ENCODE measurements around the gene VAC14. TPM values are rescaled to one million over a fixed set of nuclear protein-coding genes. Genes with fewer than 3 reads are reported as not detected.

VAC14 gene
- total RNA-seq, 1 donor = 37.1 TPM

- no peak overlapping the region for H3K4me3 ChIP-seq (ENCODE audit: low read depth, low read length)
- no peak for TF ChIP-seq CTCF (IDR thresholded peaks at IDR 0.05; ENCODE audit: insufficient read depth, low read depth, low read length)
- DNase-seq (ENCODE audit: low read depth) = no peak
Measured at GRCh38 chr16:70653406-70653805, 147.6 kb downstream of the VAC14 start.

- no peak for TF ChIP-seq CTCF (IDR thresholded peaks at IDR 0.05; ENCODE audit: insufficient read depth, low read depth, low read length)
- H3K4me3 ChIP-seq (ENCODE audit: low read depth, low read length) = no peak overlapping the region
- DNase-seq (ENCODE audit: low read depth) = no peak
Measured at GRCh38 chr16:70652322-70652721, 148.6 kb downstream of the VAC14 start.

- DNase-seq (ENCODE audit: low read depth) = no peak
- H3K4me3 ChIP-seq (ENCODE audit: low read depth, low read length) = no peak overlapping the region
- TF ChIP-seq CTCF (IDR thresholded peaks at IDR 0.05; ENCODE audit: insufficient read depth, low read depth, low read length) = no peak
Measured at GRCh38 chr16:70651524-70651923, 149.4 kb downstream of the VAC14 start.

- H3K4me3 ChIP-seq (ENCODE audit: low read depth, low read length) = no peak overlapping the region
- DNase-seq (ENCODE audit: low read depth) = no peak
- no peak for TF ChIP-seq CTCF (IDR thresholded peaks at IDR 0.05; ENCODE audit: insufficient read depth, low read depth, low read length)
Measured at GRCh38 chr16:70650216-70650615, 150.7 kb downstream of the VAC14 start.

GRCh38 chr16:70649300-70649699, 151.7 kb downstream of the VAC14 start:
- TF ChIP-seq CTCF (IDR thresholded peaks at IDR 0.05; ENCODE audit: insufficient read depth, low read depth, low read length) = no peak
- H3K4me3 ChIP-seq (ENCODE audit: low read depth, low read length) = no peak overlapping the region
- no peak for DNase-seq (ENCODE audit: low read depth)

GRCh38 chr16:70648606-70649005, 152.4 kb downstream of the VAC14 start:
- H3K4me3 ChIP-seq (ENCODE audit: low read depth, low read length) = no peak overlapping the region
- no peak for TF ChIP-seq CTCF (IDR thresholded peaks at IDR 0.05; ENCODE audit: insufficient read depth, low read depth, low read length)
- no peak for DNase-seq (ENCODE audit: low read depth)

Measured in fibroblast of villous mesenchyme (primary cell).